Measurements from ENCODE around the gene SEMA4F. TPM values are rescaled to one million over a fixed set of nuclear protein-coding genes. Genes with fewer than 3 reads are reported as not detected.

SEMA4F gene
- total RNA-seq, 4 donors from 2014 or later: 1.3 to 14.5 (median 4.8) TPM

- intact Hi-C loops (cut with DNase I; ENCODE audit: low total_unique reads): no loop called here
- H3K4me1 ChIP-seq: no peaks in the 10 kb centered on the region
- no peaks in the 10 kb centered on the region for H3K36me3 ChIP-seq
- H3K9me3 ChIP-seq: no peaks in the 10 kb centered on the region
- no peak for DNase-seq
- TF ChIP-seq, protein P1, sequence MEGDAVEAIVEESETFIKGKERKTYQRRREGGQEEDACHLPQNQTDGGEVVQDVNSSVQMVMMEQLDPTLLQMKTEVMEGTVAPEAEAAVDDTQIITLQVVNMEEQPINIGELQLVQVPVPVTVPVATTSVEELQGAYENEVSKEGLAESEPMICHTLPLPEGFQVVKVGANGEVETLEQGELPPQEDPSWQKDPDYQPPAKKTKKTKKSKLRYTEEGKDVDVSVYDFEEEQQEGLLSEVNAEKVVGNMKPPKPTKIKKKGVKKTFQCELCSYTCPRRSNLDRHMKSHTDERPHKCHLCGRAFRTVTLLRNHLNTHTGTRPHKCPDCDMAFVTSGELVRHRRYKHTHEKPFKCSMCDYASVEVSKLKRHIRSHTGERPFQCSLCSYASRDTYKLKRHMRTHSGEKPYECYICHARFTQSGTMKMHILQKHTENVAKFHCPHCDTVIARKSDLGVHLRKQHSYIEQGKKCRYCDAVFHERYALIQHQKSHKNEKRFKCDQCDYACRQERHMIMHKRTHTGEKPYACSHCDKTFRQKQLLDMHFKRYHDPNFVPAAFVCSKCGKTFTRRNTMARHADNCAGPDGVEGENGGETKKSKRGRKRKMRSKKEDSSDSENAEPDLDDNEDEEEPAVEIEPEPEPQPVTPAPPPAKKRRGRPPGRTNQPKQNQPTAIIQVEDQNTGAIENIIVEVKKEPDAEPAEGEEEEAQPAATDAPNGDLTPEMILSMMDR (IDR thresholded peaks at IDR 0.05): no peak
- no peak for TF ChIP-seq POLR2A (IDR thresholded peaks at IDR 0.05)
- H3K27me3 ChIP-seq: no peaks in the 10 kb centered on the region
- no peak overlapping the region for H3K27ac ChIP-seq
- H3K4me3 ChIP-seq: no peak overlapping the region
Observed at GRCh38 chr2:74689671-74690070, 35.6 kb downstream of the SEMA4F start.

- TF ChIP-seq POLR2A (IDR thresholded peaks at IDR 0.05): no peak
- TF ChIP-seq, protein P1 (IDR thresholded peaks at IDR 0.05): peak in 3 of 4 experiments; percentile 7 to 48 (median 33)
- H3K27ac ChIP-seq: no peak overlapping the region
- H3K4me3 ChIP-seq: no peak overlapping the region
- no peak for DNase-seq
- intact Hi-C loops (cut with DNase I; ENCODE audit: low total_unique reads): no loop called here
- H3K9me3 ChIP-seq: no peaks in the 10 kb centered on the region
- no peaks in the 10 kb centered on the region for H3K27me3 ChIP-seq
- no peaks in the 10 kb centered on the region for H3K36me3 ChIP-seq
- H3K4me1 ChIP-seq: no peaks in the 10 kb centered on the region
Observed at GRCh38 chr2:74690571-74690970, 36.5 kb downstream of the SEMA4F start.

DNA sequence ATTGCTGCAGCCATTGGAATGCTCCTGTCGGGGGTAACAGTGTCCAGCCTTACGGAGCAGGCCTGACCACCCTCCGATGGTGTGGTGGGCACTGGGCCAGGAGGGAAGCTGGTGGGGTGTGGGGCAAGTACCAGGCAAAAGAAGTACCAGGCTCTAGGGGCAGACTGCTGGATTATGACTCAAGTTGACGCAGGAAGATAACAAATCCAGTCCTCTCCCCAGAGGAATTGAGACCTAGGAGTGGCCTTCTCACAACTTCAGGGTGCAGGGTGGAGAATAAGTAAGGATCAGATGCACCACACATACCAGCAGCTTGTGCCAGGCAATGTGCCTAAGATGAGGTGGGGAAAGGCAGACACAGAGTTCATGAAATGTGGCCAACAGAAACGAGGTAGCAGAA, 37.9 kb downstream of the SEMA4F start:
- Histone ChIP-seq H3K9me3 (no peaks in the 10 kb centered on the region), H3K27me3 (no peaks in the 10 kb centered on the region), H3K4me3 (no peak overlapping the region), H3K27ac (no peak overlapping the region), H3K36me3 (no peaks in the 10 kb centered on the region), H3K4me1 (no peaks in the 10 kb centered on the region)
- no peak for DNase-seq
- intact Hi-C loops (cut with DNase I; ENCODE audit: low total_unique reads): no loop called here
- no peak for TF ChIP-seq POLR2A (IDR thresholded peaks at IDR 0.05)
- TF ChIP-seq, protein P1 (IDR thresholded peaks at IDR 0.05): no peak

DNA sequence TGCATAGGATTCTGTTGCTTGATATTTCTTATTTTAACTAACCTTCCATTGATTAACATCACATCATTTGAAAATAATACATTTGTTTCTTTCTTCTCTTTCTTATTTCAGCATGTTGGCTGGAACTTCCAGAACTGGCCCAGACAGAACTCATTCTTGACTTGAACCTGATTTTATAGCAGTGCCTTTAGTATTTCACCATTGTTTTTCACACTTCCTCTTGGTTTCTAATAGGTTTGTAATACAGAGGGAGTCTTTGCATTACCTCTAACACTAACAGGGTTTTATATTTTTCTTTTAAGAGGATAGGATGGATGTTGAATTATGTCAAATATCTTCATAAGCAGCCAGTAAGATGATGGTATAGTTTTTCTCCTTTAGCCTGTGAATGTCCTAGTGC, 39.2 kb downstream of the SEMA4F start:
- intact Hi-C loops (cut with DNase I; ENCODE audit: low total_unique reads): no loop called here
- no peaks in the 10 kb centered on the region for H3K9me3 ChIP-seq

GRCh38 chr2:74693668-74694067, 39.6 kb downstream of the SEMA4F start:
- Histone ChIP-seq H3K27me3 (no peaks in the 10 kb centered on the region), H3K9me3 (no peaks in the 10 kb centered on the region), H3K27ac (no peak overlapping the region), H3K36me3 (no peaks in the 10 kb centered on the region), H3K4me1 (no peaks in the 10 kb centered on the region), H3K4me3 (no peak overlapping the region)
- no peak for TF ChIP-seq POLR2A (IDR thresholded peaks at IDR 0.05)
- TF ChIP-seq, protein P1 (IDR thresholded peaks at IDR 0.05): no peak
- intact Hi-C loops (cut with DNase I; ENCODE audit: low total_unique reads): no loop called here
- DNase-seq: no peak

More for the DNA sequence above, 39.2 kb downstream of the SEMA4F start:
- H3K4me1 ChIP-seq: no peaks in the 10 kb centered on the region
- no peak overlapping the region for H3K27ac ChIP-seq
- DNase-seq: no peak
- TF ChIP-seq POLR2A (IDR thresholded peaks at IDR 0.05): no peak
- TF ChIP-seq, protein P1 (IDR thresholded peaks at IDR 0.05): no peak
- no peaks in the 10 kb centered on the region for H3K36me3 ChIP-seq
- H3K27me3 ChIP-seq: no peaks in the 10 kb centered on the region
- H3K4me3 ChIP-seq: no peak overlapping the region

All from uterus (tissue), 4 donors.